ENCODE measurements around the gene TP53AIP1. TPM values are rescaled to one million over a fixed set of nuclear protein-coding genes. Genes with fewer than 3 reads are reported as not detected.

Gene TP53AIP1
- total and polyA plus RNA-seq, 2 of the 8 experiments (the other 6 are each of a cell fraction or from before 2014, with no cell fraction given), result 0.03 TPM; not detected in 1

DNA sequence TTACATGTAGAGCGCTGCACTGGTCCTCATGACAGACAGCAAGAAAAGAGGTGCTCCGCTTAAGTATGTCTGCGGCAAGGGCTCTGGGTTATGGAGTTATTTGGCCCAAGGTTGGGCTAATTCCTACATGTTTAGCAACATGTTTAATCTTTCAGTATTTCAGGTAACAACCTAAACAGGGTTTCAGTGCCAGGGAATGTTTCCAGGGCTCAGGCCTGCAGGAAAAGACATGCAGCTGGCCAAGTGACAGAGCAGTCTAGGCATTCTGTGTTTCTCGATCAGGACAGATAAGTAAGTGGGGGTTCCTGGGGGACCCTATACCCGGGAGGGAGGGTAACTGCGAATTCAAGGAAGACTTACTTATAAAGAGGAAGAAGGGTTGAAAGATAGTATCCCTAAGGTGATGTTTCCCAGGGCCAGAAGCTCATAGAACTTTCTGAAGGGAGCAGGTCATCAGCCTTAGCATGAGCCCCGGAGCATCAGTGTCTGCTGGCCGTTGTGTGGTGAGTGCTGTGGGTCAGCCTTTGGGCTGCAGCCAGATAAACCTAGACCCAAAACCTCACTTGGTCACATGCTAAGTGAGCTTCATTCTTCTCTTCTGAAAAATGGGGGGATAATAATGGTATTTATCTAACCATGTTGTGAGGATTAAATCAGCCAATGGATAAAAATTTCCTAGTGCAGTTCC, 33.1 kb downstream of the TP53AIP1 start:
- Histone ChIP-seq H2BK20ac (ENCODE audit: low read length) (no peak overlapping the region), H2BK15ac (ENCODE audit: low read length) (no peak overlapping the region), H3K23me2 (ENCODE audit: low read depth, low read length) (peaks cover 4% of the 10 kb centered on the region; the same call in 1 of the 2 replicates), H3K4me1 (replicated peaks in 1 of 4; ENCODE audit: control insufficient read depth in 3 of 4, insufficient read depth in 4 of 4, low read length in 3 of 4) (peaks cover 0 to 1% (median under 1%) of the 10 kb centered on the region in 4 experiments; a peak in 4 of 7 replicates), H3K4ac (replicated peaks; ENCODE audit: insufficient read length, low read depth, low read length) (no peak overlapping the region), H3K79me1 (ENCODE audit: low read depth, low read length) (no peaks in the 10 kb centered on the region), H3K14ac (ENCODE audit: insufficient read length) (no peak overlapping the region), H4K20me1 (replicated peaks in 1 of 2; ENCODE audit: control insufficient read depth in 1 of 2, insufficient read depth in 2 of 2, low read length in 2 of 2) (no peaks in the 10 kb centered on the region), H3K4me3 (ENCODE audit: extremely low read depth in 1 of 4, insufficient read depth in 2 of 4, low read depth in 3 of 4, low read length in 4 of 4) (no peak overlapping the region), H3K36me3 (ENCODE audit: control insufficient read depth in 2 of 4, insufficient read depth in 4 of 4, low read length in 3 of 4) (no peaks in the 10 kb centered on the region), H2AFZ (ENCODE audit: low read length) (no peak overlapping the region), H2AK5ac (ENCODE audit: low read depth, low read length) (no peak overlapping the region), H4K91ac (replicated peaks; ENCODE audit: insufficient read length, low read length) (no peak overlapping the region), H3K9me3 (ENCODE audit: insufficient read depth in 2 of 2, low read depth in 1 of 2, low read length in 1 of 2) (peaks cover 0 to 4% of the 10 kb centered on the region in 2 experiments; a peak in 2 of 4 replicates), H4K8ac (ENCODE audit: extremely low read depth, insufficient read depth, low read length) (no peak overlapping the region), H3K79me2 (ENCODE audit: control insufficient read depth in 1 of 2, insufficient read depth in 2 of 2, low read length in 2 of 2) (no peaks in the 10 kb centered on the region), H3K27ac (ENCODE audit: low read depth, low read length) (no peak overlapping the region), H2BK12ac (ENCODE audit: low read depth, low read length) (no peak overlapping the region), H3K27me3 (replicated peaks in 1 of 4; ENCODE audit: control insufficient read depth in 3 of 4, extremely low read depth in 1 of 4, insufficient read depth in 3 of 4, low read length in 3 of 4) (peaks cover 7 to 30% (median 21%) of the 10 kb centered on the region in 4 experiments), H3K4me2 (ENCODE audit: insufficient read depth in 1 of 2, low read depth in 2 of 2, low read length in 2 of 2) (no peak overlapping the region), H2BK5ac (ENCODE audit: low read depth, low read length) (no peak overlapping the region), H4K5ac (ENCODE audit: insufficient read length, low read depth, low read length) (no peak overlapping the region), H3K18ac (ENCODE audit: extremely low read depth, low read length) (no peak overlapping the region), H2BK120ac (replicated peaks; ENCODE audit: low read depth, low read length) (no peak overlapping the region), H3K56ac (replicated peaks; ENCODE audit: insufficient read length, low read depth, low read length) (no peak overlapping the region), H3K23ac (ENCODE audit: insufficient read length) (no peak overlapping the region), H3K9ac (replicated peaks in 1 of 4; ENCODE audit: extremely low read depth in 1 of 4, low read depth in 3 of 4, low read length in 3 of 4) (no peak overlapping the region)
- FAIRE-seq (no peak), DNase-seq (ENCODE audit: low read depth in 1 of 2, low spot score in 2 of 2) (no peak)
- ChIA-PET CTCF (ENCODE audit: partially characterized antibody) (interaction anchor here (0.6 to 14.9 kb wide), 9 partner anchors 9 to 548 kb away, joined by 3 to 332 read pairs (median 5); partner anchors contain the start of genes KCNJ5 and TP53AIP1), POLR2A (ENCODE audit: partially characterized antibody) (interaction anchor here (1.2 kb wide), 1 partner anchor 19 kb away, joined by 3 read pairs; the partner anchor contains the start of gene KCNJ5)
- WGBS, 2 experiments (ENCODE audit: extremely low coverage in 1 of 2, insufficient coverage in 1 of 2, insufficient read length in 1 of 2, insufficient replicate concordance in 2 of 2, low coverage in 1 of 2, low lambda C conversion rate in 2 of 2, missing lambda C conversion rate in 1 of 2), result 91% methylated on average over 8 of the region's 8 CpGs; no CpG with 5 or more reads in 1 of the 2 experiments
- TF ChIP-seq SUZ12 (IDR thresholded peaks at IDR 0.05; ENCODE audit: low read length) (no peak), TBP (IDR thresholded peaks at IDR 0.05; ENCODE audit: low read depth, low read length) (no peak), YY1 (IDR thresholded peaks at IDR 0.05; ENCODE audit: low read depth, low read length) (no peak), GABPA (IDR thresholded peaks at IDR 0.05; ENCODE audit: borderline replicate concordance, insufficient read depth, low read length) (no peak), EZH2 (IDR thresholded peaks at IDR 0.05; ENCODE audit: low read depth, low read length, severe bottlenecking) (no peak), RNF2 (IDR thresholded peaks at IDR 0.05; ENCODE audit: borderline replicate concordance, low read depth, low read length, missing control alignments, poor library complexity, severe bottlenecking) (no peak), FOSL1 (IDR thresholded peaks at IDR 0.05; ENCODE audit: insufficient read depth, low read depth, low read length) (no peak), TAF7 (optimal IDR thresholded peaks at IDR 0.05; ENCODE audit: borderline replicate concordance, low read depth, low read length) (no peak), SIX5 (IDR thresholded peaks at IDR 0.05; ENCODE audit: low read depth, low read length) (no peak), SP4 (IDR thresholded peaks at IDR 0.05; ENCODE audit: low read length) (no peak), POLR2A (IDR thresholded peaks at IDR 0.05; ENCODE audit: control extremely low read depth in 1 of 2, low read depth in 2 of 2, low read length in 2 of 2) (no peak), SIN3A (conservative IDR thresholded peaks at IDR 0.05 in 1 of 2, IDR thresholded peaks at IDR 0.05 in 1 of 2; ENCODE audit: low read depth in 1 of 2, low read length in 2 of 2) (no peak)

Data from H1 (cell line).